Right lobe of liver (tissue), 6 donors: ENCODE results near the gene DPP6. TPM values are rescaled to one million over a fixed set of nuclear protein-coding genes. Genes with fewer than 3 reads are reported as not detected.

Experiments
- ATAC-seq, 4 donors: fragments of 200-7000 bp; cut with Tn5 transposase; one replicate each; pipeline ENCODE4 v1.9.1; 2020; ENCODE audit warnings: mild to moderate bottlenecking in 4 of 4, moderate library complexity in 4 of 4
- DNase-seq, 3 donors: peaks; one replicate each; pipeline ENCODE4 v3.0.0-alpha.2; 2020
- H3K27ac ChIP-seq, 3 donors: fragments of 200-600 bp; one replicate each; pipeline ENCODE4 v1.8.0; 2022
- H3K27me3 ChIP-seq, 2 donors: fragments of 200-600 bp; one replicate each; pipeline ENCODE4 v1.8.0; 2022
- H3K36me3 ChIP-seq, 4 donors: fragments of 200-600 bp; sonication (generic) in 1 of 4; one replicate each; pipeline versions ENCODE4 v1.5.1 to v1.8.0; 2017 to 2022; ENCODE audit warnings: control low read depth in 1 of 4
- H3K4me1 ChIP-seq, 4 donors: fragments of 200-600 bp; sonication (generic) in 1 of 4; one replicate each; pipeline versions ENCODE4 v1.5.1 to v1.8.0; 2017 to 2022; ENCODE audit warnings: control low read depth in 1 of 4
- H3K4me3 ChIP-seq, 3 donors: fragments of 200-600 bp; one replicate each; pipeline ENCODE4 v1.8.0; 2022
- H3K9me3 ChIP-seq, 4 donors: fragments of 200-600 bp; sonication (generic) in 1 of 4; one replicate each; pipeline versions ENCODE4 v1.5.1 to v1.8.0; 2017 to 2022; ENCODE audit warnings: control low read depth in 1 of 4
- CTCF ChIP-seq, 4 donors: fragments of 200-600 bp in 3 of 4; fragments of 450-650 bp in 1 of 4; IDR thresholded peaks; one replicate each; pipeline versions ENCODE4 v1.5.1 to v1.8.0; 2016 to 2022; ENCODE audit warnings: antibody characterized with exemption in 4 of 4, mild to moderate bottlenecking in 2 of 4
- POLR2A ChIP-seq: fragments of 450-650 bp; IDR thresholded peaks from one replicate; pipeline ENCODE4 v1.6.1; 2017; ENCODE audit warnings: antibody characterized with exemption, mild to moderate bottlenecking
- WGBS: methylation state at CpG from one replicate; pipeline ENCODE4 v1.1.6; 2018; ENCODE audit warnings: low coverage, low lambda C conversion rate; ENCODE audit not compliant: insufficient coverage; ENCODE audit errors: missing lambda C conversion rate; 5-methylcytosine and 5-hydroxymethylcytosine counted together
- intact Hi-C, 2 donors: fragments of 100-400 bp; cut with DNase I; formaldehyde crosslinking; loops; one replicate each; pipeline versions ENCODE4 v1.11.2 to v1.14.1; 2022
- total RNA-seq, 6 experiments: library from RNA; depleted of rRNA in 2 of 6; stranded (reverse); fragments of >200 nt in 2 of 6; fragmentation: NEBNext Ultra II Directional in 3 of 6; extraction: Animal tissue kit (Norgen Biotek cat#: 25700) in 3 of 6; gene quantifications; one replicate each; pipeline versions ENCODE4 v1.1.0 to v1.2.4, GENCODE V29; 2016 to 2023
- donor health status: DM: no; HTN: yes; CAD: no.
- donor health status: DM: no; HTN: no; CAD: no.
- donor health status: DM: no; HTN: no; CAD: no.
- donor health status: DM: no; HTN: yes; CAD: no.
- donor health status: DM: no; HTN: yes; CAD: no.

The DPP6 gene
- total RNA-seq, 6 experiments from 2014 or later = not detected

DNA sequence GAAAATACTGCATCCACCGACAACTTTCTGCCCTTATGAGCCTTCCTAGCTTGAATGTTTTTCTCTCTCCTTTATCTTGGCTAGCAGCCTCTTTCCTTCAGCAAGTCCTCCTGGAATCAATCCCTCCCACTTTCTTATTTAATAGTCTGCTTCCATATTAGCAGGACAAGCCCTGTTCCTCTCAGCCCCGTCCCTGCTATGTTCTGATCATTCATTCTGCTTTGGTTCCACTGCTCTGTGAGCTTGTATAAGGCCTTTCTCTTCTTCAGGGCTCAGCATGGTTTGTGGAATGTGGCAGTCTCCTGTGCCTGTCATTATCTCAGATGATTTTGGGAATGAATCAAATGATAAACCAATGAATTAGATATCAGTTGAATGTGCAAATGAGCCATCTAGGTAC lies 420.1 kb downstream of the DPP6 start:
- no peak for TF ChIP-seq CTCF (IDR thresholded peaks at IDR 0.05)
- no peak for TF ChIP-seq POLR2A

GRCh38 chr7:154473360-154473759 lies 421.2 kb downstream of the DPP6 start:
- no peaks in the 10 kb centered on the region for H3K27me3 ChIP-seq
- H3K4me3 ChIP-seq = no peak overlapping the region
- no peaks in the 10 kb centered on the region for H3K9me3 ChIP-seq
- WGBS = 60% methylated on average over 3 of the region's 3 CpGs
- no peak for DNase-seq
- H3K27ac ChIP-seq = no peak overlapping the region
- H3K36me3 ChIP-seq = no peaks in the 10 kb centered on the region
- H3K4me1 ChIP-seq = no peaks in the 10 kb centered on the region
- no peak for ATAC-seq
- intact Hi-C loops = no loop called here
- TF ChIP-seq POLR2A = no peak
- no peak for TF ChIP-seq CTCF (IDR thresholded peaks at IDR 0.05)

More for the DNA sequence above, 420.1 kb downstream of the DPP6 start:
- Histone ChIP-seq H3K4me3 (no peak overlapping the region), H3K9me3 (no peaks in the 10 kb centered on the region), H3K27me3 (no peaks in the 10 kb centered on the region), H3K36me3 (no peaks in the 10 kb centered on the region), H3K27ac (no peak overlapping the region), H3K4me1 (no peaks in the 10 kb centered on the region)
- intact Hi-C loops = no loop called here
- WGBS = 18% methylated on average over 2 of the region's 2 CpGs
- ATAC-seq (no peak), DNase-seq (no peak)

DNA sequence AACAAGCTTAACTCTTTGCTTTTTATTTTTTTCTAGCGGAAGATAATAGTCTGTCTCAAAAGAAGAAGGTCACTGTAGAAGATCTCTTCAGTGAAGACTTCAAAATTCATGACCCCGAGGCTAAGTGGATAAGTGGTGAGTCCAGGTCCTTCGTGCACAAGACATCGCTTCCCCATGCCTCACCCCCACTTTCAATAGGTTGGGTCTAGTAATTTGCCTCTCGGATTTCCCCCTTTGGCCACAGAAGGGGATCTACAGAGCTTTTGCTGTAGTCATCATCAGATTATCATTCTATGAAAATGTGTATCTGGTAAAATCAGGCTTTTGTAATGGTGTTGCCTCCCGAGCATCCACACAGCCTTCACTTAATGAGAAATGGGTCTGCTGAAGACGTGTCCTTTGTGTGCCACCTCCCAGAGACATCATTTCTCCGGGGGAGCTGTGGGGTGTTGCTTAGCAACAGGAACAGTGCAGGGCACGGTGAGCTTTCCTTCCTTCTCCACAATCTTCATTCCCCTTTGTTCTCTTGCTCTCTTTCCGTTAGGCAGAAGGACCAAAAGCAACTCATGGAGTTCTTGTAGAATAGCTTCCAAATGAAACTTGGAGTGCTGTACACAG lies 422.8 kb downstream of the DPP6 start:
- Histone ChIP-seq H3K27me3 (no peaks in the 10 kb centered on the region), H3K9me3 (no peaks in the 10 kb centered on the region), H3K4me1 (no peaks in the 10 kb centered on the region), H3K4me3 (no peak overlapping the region), H3K36me3 (no peaks in the 10 kb centered on the region), H3K27ac (no peak overlapping the region)
- intact Hi-C loops = no loop called here
- DNase-seq (no peak), ATAC-seq (no peak)
- TF ChIP-seq POLR2A (no peak), CTCF (IDR thresholded peaks at IDR 0.05) (no peak)
- 27% methylated on average over 10 of the region's 10 CpGs for WGBS

GRCh38 chr7:154475864-154476263 lies 423.7 kb downstream of the DPP6 start:
- no peak for DNase-seq
- ATAC-seq = no peak
- 21% methylated on average over 5 of the region's 5 CpGs for WGBS
- H3K9me3 ChIP-seq = no peaks in the 10 kb centered on the region
- H3K27ac ChIP-seq = no peak overlapping the region
- no peak overlapping the region for H3K4me3 ChIP-seq
- H3K4me1 ChIP-seq = no peaks in the 10 kb centered on the region
- intact Hi-C loops = no loop called here
- no peaks in the 10 kb centered on the region for H3K36me3 ChIP-seq
- TF ChIP-seq CTCF (IDR thresholded peaks at IDR 0.05) (no peak), POLR2A (no peak)
- H3K27me3 ChIP-seq = no peaks in the 10 kb centered on the region

GRCh38 chr7:154480817-154481216 lies 428.6 kb downstream of the DPP6 start:
- intact Hi-C loops = no loop called here
- H3K27me3 ChIP-seq = no peaks in the 10 kb centered on the region
- 40% methylated on average over 5 of the region's 6 CpGs for WGBS
- H3K27ac ChIP-seq = no peak overlapping the region
- H3K9me3 ChIP-seq = no peaks in the 10 kb centered on the region
- H3K4me1 ChIP-seq = no peaks in the 10 kb centered on the region
- no peak for DNase-seq
- H3K36me3 ChIP-seq = no peaks in the 10 kb centered on the region
- no peak for ATAC-seq
- no peak overlapping the region for H3K4me3 ChIP-seq
- TF ChIP-seq CTCF (IDR thresholded peaks at IDR 0.05) (no peak), POLR2A (no peak)
